Lung (tissue), 12 donors: ENCODE measurements around the gene SLC13A5. TPM values are rescaled to one million over a fixed set of nuclear protein-coding genes. Genes with fewer than 3 reads are reported as not detected.

Experiments
- ATAC-seq: fragments of 200-7000 bp; cut with Tn5 transposase; one replicate; pipeline ENCODE4 v1.9.1; 2020; ENCODE audit warnings: moderate number of reproducible peaks; ENCODE audit not compliant: insufficient read depth, low FRiP score
- DNase-seq, 3 donors: peaks; one replicate each; pipeline ENCODE4 v3.0.0-alpha.2; 2013 to 2017
- H3K27ac ChIP-seq, 2 donors: one replicate each; pipeline ENCODE4 v1.5.1; 2013; ENCODE audit warnings: mild to moderate bottlenecking in 2 of 2, moderate library complexity in 2 of 2, control low read depth in 1 of 2, inconsistent platforms in 1 of 2, low read depth in 1 of 2, low read length in 1 of 2
- H3K27me3 ChIP-seq, 3 donors: one replicate each; pipeline ENCODE4 v1.5.1; 2013; ENCODE audit warnings: low read length in 2 of 3; ENCODE audit not compliant: control insufficient read depth in 3 of 3, insufficient read depth in 3 of 3
- H3K36me3 ChIP-seq, 4 donors: one replicate each; pipeline ENCODE4 v1.5.1; 2013; ENCODE audit warnings: low read length in 4 of 4, mild to moderate bottlenecking in 1 of 4, moderate library complexity in 1 of 4; ENCODE audit not compliant: control insufficient read depth in 4 of 4, insufficient read depth in 4 of 4
- H3K4me1 ChIP-seq, 5 donors: one replicate each; pipeline ENCODE4 v1.5.1; 2013; ENCODE audit warnings: low read length in 5 of 5, mild to moderate bottlenecking in 2 of 5, moderate library complexity in 1 of 5; ENCODE audit not compliant: control insufficient read depth in 5 of 5, insufficient read depth in 5 of 5
- H3K4me3 ChIP-seq: one replicate; pipeline ENCODE4 v1.5.1; 2013; ENCODE audit warnings: mild to moderate bottlenecking, control low read depth, moderate library complexity
- H3K9ac ChIP-seq, 2 donors: one replicate each; pipeline ENCODE4 v1.5.1; 2013; ENCODE audit warnings: low read length in 2 of 2, control low read depth in 1 of 2; ENCODE audit not compliant: insufficient read depth in 1 of 2
- H3K9me3 ChIP-seq, 4 donors: one replicate each; pipeline ENCODE4 v1.5.1; 2013; ENCODE audit warnings: low read length in 3 of 4, mild to moderate bottlenecking in 1 of 4, moderate library complexity in 1 of 4; ENCODE audit not compliant: control insufficient read depth in 4 of 4, insufficient read depth in 3 of 4
- WGBS, 2 donors: extraction: QIAGEN DNeasy Blood & Tissue Kit; methylation state at CpG; one replicate each; pipeline ENCODE4 v1.1.7; 2013; 5-methylcytosine and 5-hydroxymethylcytosine counted together
- polyA plus RNA-seq, 2 donors: library from polyadenylated mRNA; stranded (reverse); fragments of 200-250 nt; gene quantifications; one replicate each; pipeline ENCODE4 v1.2.1, GENCODE V29; 2013
- total RNA-seq, 2 donors: library from RNA; depleted of rRNA in 1 of 2; stranded (reverse); fragments of >200 nt in 1 of 2; gene quantifications; one replicate each; pipeline ENCODE4 v1.2.1, GENCODE V29; 2014 to 2021
- TF ChIP-seq, protein P1 (sequence below): IDR thresholded peaks from 2 replicates; pipeline ENCODE4 v1.5.1; 2012; ENCODE audit warnings: mild to moderate bottlenecking; ENCODE audit errors: control extremely low read depth, extremely low read depth
- donor health status: control.
- donor health status: control.
- donor health status: Bipolar disorder and iron deficiency.
- donor health status: healthy.
- donor health status: DM: yes; HTN: yes; CAD: no.

Gene SLC13A5
- total and polyA plus RNA-seq, 4 donors = 0.18 TPM; not detected in 3

DNA sequence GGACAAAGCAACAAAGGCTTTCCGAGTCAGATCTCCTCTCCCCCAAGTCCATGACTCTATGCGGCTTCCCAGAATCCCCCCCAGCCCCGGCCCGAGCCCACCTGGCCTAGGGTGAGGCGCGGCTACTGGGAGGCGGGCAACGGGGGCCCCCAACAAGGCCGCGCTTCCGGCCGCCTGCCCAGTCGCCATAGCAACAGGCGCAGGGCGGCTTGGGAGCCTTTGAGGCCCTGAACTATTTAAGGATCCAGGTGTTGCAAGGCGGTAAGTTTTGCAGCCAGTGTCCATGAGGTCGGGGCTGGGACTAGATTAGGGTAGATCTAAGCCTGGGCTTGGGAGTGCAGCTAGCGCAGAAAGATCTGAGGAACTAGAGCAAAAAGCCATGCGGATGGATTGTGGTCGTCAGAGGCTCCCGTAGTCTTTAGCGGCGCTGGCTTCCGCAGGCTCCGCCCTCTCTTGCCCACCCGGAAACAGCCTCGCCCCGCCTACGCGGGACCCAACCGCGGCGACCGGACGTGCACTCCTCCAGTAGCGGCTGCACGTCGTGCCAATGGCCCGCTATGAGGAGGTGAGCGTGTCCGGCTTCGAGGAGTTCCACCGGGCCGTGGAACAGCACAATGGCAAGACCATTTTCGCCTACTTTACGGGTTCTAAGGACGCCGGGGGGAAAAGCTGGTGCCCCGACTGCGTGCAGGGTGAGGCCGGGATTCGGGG lies 72.5 kb downstream of the SLC13A5 start, which contains the start of the genes KIAA0753 and TXNDC17:
KIAA0753 (minus strand) TSS at position 176 of the 711 bp plus-strand sequence. CDS start 5,608 bp downstream, outside the sequence.
TXNDC17 (plus strand) TSS at position 525 of the 711 bp plus-strand sequence; CDS start at position 548, 23 bp downstream.
- peak; percentile 96 for ATAC-seq
- Histone ChIP-seq H3K27me3 (no peaks in the 10 kb centered on the region), H3K9ac (peak within 1 kb of the TSS; percentile 54 to 78), H3K4me1 (peaks cover 5 to 17% (median 13%) of the 10 kb centered on the region in 5 donors), H3K27ac (peak within 1 kb of the TSS; percentile 90 to 91), H3K4me3 (peak within 1 kb of the TSS; percentile 86), H3K36me3 (peaks cover 0 to 10% (median 8%) of the 10 kb centered on the region in 4 donors), H3K9me3 (no peaks in the 10 kb centered on the region)
- WGBS, 2 donors = 0 to 1% methylated on average over 51 to 52 of the region's 52 CpGs
- peak; percentile 92 to 95 (median 93) for DNase-seq
- TF ChIP-seq, protein P1, sequence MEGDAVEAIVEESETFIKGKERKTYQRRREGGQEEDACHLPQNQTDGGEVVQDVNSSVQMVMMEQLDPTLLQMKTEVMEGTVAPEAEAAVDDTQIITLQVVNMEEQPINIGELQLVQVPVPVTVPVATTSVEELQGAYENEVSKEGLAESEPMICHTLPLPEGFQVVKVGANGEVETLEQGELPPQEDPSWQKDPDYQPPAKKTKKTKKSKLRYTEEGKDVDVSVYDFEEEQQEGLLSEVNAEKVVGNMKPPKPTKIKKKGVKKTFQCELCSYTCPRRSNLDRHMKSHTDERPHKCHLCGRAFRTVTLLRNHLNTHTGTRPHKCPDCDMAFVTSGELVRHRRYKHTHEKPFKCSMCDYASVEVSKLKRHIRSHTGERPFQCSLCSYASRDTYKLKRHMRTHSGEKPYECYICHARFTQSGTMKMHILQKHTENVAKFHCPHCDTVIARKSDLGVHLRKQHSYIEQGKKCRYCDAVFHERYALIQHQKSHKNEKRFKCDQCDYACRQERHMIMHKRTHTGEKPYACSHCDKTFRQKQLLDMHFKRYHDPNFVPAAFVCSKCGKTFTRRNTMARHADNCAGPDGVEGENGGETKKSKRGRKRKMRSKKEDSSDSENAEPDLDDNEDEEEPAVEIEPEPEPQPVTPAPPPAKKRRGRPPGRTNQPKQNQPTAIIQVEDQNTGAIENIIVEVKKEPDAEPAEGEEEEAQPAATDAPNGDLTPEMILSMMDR = no peak

DNA sequence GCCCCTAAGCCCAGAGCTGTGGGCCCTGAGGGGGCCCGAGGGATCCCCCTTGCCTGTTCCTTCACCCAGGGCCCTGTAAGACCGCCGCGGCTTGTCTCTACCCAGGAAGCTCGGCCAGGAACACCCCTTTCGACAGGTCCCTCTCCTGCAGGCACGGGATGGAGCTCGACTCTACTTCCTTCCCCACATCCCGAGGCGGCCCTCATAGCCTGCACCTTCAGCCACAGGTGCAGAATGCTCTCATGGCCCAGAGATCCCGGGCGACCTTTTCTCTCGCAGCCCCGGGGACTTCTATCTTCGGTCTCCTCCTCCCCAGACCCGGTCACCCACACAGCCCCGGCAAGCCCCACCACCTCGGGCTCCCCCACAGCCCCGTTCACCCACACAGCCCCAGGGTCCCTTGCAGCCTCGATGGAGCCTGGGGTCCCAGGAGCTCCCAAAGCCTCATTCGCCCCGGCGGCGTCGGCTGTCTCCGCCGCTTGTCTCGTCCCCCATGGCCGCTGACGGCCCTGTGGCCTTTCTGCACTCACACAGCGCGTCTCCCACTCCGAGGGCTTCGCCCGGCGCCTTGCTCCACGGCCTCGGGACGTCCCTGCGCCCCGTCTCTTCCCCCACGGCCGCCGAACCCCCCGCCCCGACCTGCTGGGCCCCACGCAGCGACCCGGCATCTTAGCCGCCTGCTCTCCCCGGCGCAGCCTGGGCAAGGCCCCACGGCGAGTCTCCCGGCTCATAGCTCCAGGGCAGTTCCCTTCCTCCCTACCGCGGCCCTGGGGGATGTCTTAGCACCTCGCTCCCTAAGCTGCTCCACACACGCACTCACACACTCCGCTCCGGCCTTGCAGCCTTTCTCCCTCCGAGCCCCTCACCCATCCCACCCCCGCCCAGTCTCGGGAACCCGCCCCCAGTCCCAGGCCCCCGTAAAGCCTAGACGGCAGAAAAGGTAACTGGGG lies 73.3 kb downstream of the SLC13A5 start:
- peak in 1 of 3 donors; percentile 18 for DNase-seq
- no peaks in the 10 kb centered on the region for H3K9me3 ChIP-seq
- peak overlapping the region; percentile 83 for H3K4me3 ChIP-seq
- ATAC-seq = peak; percentile 5
- peak overlapping the region; percentile 53 to 78 for H3K9ac ChIP-seq
- H3K36me3 ChIP-seq = peaks cover 0 to 11% (median 8%) of the 10 kb centered on the region in 4 donors
- TF ChIP-seq, protein P1 = no peak
- H3K27ac ChIP-seq = peak overlapping the region; percentile 90 to 91
- H3K4me1 ChIP-seq = peaks cover 5 to 17% (median 13%) of the 10 kb centered on the region in 5 donors
- H3K27me3 ChIP-seq = no peaks in the 10 kb centered on the region
- 0 to 1% methylated on average over 64 to 67 of the region's 67 CpGs for WGBS, 2 donors

DNA sequence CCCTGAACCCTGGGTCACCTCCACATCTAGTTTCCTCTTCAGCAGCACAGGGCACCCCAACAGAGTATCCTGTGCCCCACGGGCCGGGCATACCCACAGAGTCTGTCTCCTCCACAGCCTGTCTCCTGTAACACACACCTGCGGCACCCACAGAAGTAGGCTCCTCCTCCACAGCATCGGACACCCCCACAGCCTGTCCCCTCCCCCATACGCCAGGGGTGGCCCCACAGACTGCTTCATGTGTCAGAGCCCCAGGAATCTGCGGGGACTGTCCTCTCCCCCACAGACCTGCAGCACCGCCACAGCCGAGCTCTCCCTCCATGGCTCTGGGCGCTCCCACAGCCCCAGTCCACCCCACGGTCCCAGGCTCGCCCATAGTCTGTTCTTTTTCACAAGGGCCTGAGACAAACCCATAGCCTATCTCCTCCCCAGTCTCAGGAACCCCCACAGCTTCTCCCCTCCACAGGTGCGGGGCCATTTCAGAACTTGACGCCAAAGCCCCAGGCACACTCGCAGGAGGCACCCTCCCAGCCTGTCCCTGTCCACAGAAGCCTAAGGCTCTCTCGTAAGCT lies 74.1 kb downstream of the SLC13A5 start:
- TF ChIP-seq, protein P1 = no peak
- Histone ChIP-seq H3K9me3 (no peaks in the 10 kb centered on the region), H3K36me3 (peaks cover 0 to 12% (median 8%) of the 10 kb centered on the region in 4 donors), H3K27ac (no peak overlapping the region), H3K4me3 (no peak overlapping the region), H3K27me3 (no peaks in the 10 kb centered on the region), H3K4me1 (peaks cover 5 to 17% (median 13%) of the 10 kb centered on the region in 5 donors), H3K9ac (peak overlapping the region; percentile 53 to 78)
- no peak for ATAC-seq
- 48 to 59% methylated on average over 15 of the region's 15 CpGs for WGBS, 2 donors
- no peak for DNase-seq
